Right lobe of liver (tissue), 4 donors: ENCODE measurements around the gene PDGFA.

Experiments used
- POLR2A ChIP-seq: fragments of 450-650 bp; IDR thresholded peaks from one replicate; pipeline ENCODE4 v1.6.1; 2017; ENCODE audit warnings: antibody characterized with exemption, mild to moderate bottlenecking
- TF ChIP-seq, protein P1 (sequence below), 4 donors: fragments of 200-600 bp in 3 of 4; fragments of 450-650 bp in 1 of 4; IDR thresholded peaks; one replicate each; pipeline versions ENCODE4 v1.5.1 to v1.8.0; 2016 to 2022; ENCODE audit warnings: antibody characterized with exemption in 4 of 4, mild to moderate bottlenecking in 2 of 4
- donor health status: DM: no; HTN: no; CAD: no.
- donor health status: DM: no; HTN: no; CAD: no.
- donor health status: DM: no; HTN: yes; CAD: no.

DNA sequence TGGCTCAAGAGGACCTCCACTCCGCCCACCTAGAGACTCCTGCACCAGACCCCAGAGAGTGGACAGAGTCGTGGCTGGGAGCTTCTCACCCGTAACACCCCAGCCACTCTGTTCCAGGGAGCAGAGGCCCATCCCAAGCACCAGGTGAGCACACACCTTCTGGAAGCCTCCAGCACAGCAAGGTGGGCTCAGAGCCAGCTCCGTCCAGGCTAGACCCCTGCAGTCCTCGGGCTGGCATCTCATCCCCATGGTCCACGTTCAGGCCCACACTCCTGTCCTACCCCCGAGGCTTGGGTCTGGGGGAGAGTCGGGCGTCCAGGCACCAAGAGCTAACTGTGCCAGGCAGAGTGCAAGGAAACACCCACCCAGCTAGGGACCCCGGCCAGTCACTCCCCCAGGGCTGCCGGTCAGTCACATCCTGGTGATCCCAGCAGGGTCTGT, 13.2 kb downstream of the PDGFA start:
- TF ChIP-seq POLR2A = no peak
- TF ChIP-seq, protein P1, sequence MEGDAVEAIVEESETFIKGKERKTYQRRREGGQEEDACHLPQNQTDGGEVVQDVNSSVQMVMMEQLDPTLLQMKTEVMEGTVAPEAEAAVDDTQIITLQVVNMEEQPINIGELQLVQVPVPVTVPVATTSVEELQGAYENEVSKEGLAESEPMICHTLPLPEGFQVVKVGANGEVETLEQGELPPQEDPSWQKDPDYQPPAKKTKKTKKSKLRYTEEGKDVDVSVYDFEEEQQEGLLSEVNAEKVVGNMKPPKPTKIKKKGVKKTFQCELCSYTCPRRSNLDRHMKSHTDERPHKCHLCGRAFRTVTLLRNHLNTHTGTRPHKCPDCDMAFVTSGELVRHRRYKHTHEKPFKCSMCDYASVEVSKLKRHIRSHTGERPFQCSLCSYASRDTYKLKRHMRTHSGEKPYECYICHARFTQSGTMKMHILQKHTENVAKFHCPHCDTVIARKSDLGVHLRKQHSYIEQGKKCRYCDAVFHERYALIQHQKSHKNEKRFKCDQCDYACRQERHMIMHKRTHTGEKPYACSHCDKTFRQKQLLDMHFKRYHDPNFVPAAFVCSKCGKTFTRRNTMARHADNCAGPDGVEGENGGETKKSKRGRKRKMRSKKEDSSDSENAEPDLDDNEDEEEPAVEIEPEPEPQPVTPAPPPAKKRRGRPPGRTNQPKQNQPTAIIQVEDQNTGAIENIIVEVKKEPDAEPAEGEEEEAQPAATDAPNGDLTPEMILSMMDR (IDR thresholded peaks at IDR 0.05) = no peak
